Esophagus muscularis mucosa (tissue), 4 donors: Measurements from ENCODE around the gene BEST2. TPM values are rescaled to one million over a fixed set of nuclear protein-coding genes. Genes with fewer than 3 reads are reported as not detected.

ENCODE experiments used
- DNase-seq: peaks from one replicate; pipeline ENCODE4 v3.0.0-alpha.2; 2017; ENCODE audit errors: extremely low spot score
- H3K27ac ChIP-seq, 4 donors: fragments of 200-600 bp; sonication (generic); replicated peaks in 1 of 4; 1 replicate in 3 of 4; 2 replicates in 1 of 4; pipeline ENCODE4 v1.5.1; 2016 to 2019; ENCODE audit warnings: mild to moderate bottlenecking in 1 of 4
- H3K27me3 ChIP-seq, 4 donors: fragments of 200-600 bp; sonication (generic); one replicate each; pipeline versions ENCODE4 v1.5.1 to v1.6.0; 2016 to 2019
- H3K36me3 ChIP-seq, 4 donors: fragments of 200-600 bp; sonication (generic); one replicate each; pipeline ENCODE4 v1.5.1; 2016 to 2019
- H3K4me1 ChIP-seq, 4 donors: fragments of 200-600 bp; sonication (generic); one replicate each; pipeline ENCODE4 v1.5.1; 2016 to 2019
- H3K4me3 ChIP-seq, 4 donors: fragments of 200-600 bp; sonication (generic); 1 replicate in 2 of 4; 2 replicates in 2 of 4; pipeline ENCODE4 v1.5.1; 2016 to 2019; ENCODE audit warnings: mild to moderate bottlenecking in 4 of 4, moderate library complexity in 1 of 4
- H3K9me3 ChIP-seq, 4 donors: fragments of 200-600 bp; sonication (generic); 1 replicate in 3 of 4; 2 replicates in 1 of 4; pipeline ENCODE4 v1.5.1; 2016 to 2019
- EP300 ChIP-seq: sonication (generic); formaldehyde crosslinking; IDR thresholded peaks from one replicate; pipeline ENCODE4 v1.6.1; 2017; ENCODE audit warnings: antibody characterized with exemption
- POLR2A ChIP-seq: fragments of 450-650 bp; IDR thresholded peaks from one replicate; pipeline ENCODE4 v1.6.1; 2017; ENCODE audit warnings: antibody characterized with exemption, moderate library complexity, mild to moderate bottlenecking, low read depth
- POLR2AphosphoS5 ChIP-seq, 2 donors: sonication (generic); formaldehyde crosslinking; IDR thresholded peaks; one replicate each; pipeline ENCODE4 v1.6.1; 2017; ENCODE audit warnings: antibody characterized with exemption in 2 of 2
- WGBS: methylation state at CpG from one replicate; pipeline ENCODE4 v1.1.5; 2018; 5-methylcytosine and 5-hydroxymethylcytosine counted together
- intact Hi-C: fragments of 100-400 bp; cut with DNase I; formaldehyde crosslinking; loops from one replicate; pipeline ENCODE4 v1.15.1; 2023
- total RNA-seq, 4 donors: library from RNA; depleted of rRNA; stranded (reverse); fragments of >200 nt; gene quantifications; one replicate each; pipeline versions ENCODE4 v1.1.0 to v1.2.1, GENCODE V29; 2016
- TF ChIP-seq, protein P1 (sequence below), 3 experiments: fragments of 200-600 bp in 2 of 3; fragments of 450-650 bp in 1 of 3; sonication (generic) in 2 of 3; IDR thresholded peaks; one replicate each; pipeline ENCODE4 v1.5.1; 2017 to 2019; ENCODE audit warnings: antibody characterized with exemption in 3 of 3, mild to moderate bottlenecking in 2 of 3, moderate library complexity in 1 of 3

Gene BEST2
- total RNA-seq, 4 donors from 2014 or later, result not detected

DNA sequence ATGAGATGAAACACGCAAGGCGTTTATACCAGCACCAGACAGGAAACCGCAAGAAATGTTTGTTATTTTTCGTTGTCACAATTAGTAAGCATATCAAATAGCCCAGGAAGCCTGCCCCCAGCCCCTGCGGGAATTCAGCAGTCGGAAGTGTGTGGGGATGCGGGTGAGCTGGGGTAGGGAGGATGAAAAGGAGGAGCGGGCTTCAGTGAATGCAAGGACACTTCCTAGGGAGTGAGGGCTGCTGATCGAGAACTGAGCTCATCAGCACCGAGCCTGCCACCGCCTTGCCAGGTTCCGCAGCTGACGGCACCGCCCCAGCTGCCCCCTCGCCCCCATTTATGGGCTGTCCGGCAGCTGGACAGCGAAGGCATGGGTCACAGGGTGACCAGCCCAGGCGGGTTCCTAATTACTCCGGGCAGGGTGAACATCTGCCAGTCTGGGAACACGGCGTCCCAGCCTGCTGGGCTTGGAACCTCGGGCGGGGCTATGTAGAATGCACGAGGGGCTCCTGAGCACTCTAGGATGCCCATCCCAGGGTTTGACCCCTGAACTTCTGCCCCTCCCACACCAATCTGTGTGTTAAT, 1.6 kb upstream of the BEST2 start:
- no peak for DNase-seq
- intact Hi-C loops, result no loop called here
- Histone ChIP-seq H3K4me1 (peaks cover 0 to 3% (median 0%) of the 10 kb centered on the region in 4 donors), H3K27ac (no peak overlapping the region), H3K4me3 (no peak overlapping the region), H3K36me3 (peaks cover 29 to 36% (median 32%) of the 10 kb centered on the region in 4 donors), H3K9me3 (peaks cover 0 to 9% (median 3%) of the 10 kb centered on the region in 4 donors), H3K27me3 (peaks cover 0 to 56% (median 0%) of the 10 kb centered on the region in 4 donors)
- no peak for TF ChIP-seq POLR2AphosphoS5 (IDR thresholded peaks at IDR 0.05)
- TF ChIP-seq, protein P1, sequence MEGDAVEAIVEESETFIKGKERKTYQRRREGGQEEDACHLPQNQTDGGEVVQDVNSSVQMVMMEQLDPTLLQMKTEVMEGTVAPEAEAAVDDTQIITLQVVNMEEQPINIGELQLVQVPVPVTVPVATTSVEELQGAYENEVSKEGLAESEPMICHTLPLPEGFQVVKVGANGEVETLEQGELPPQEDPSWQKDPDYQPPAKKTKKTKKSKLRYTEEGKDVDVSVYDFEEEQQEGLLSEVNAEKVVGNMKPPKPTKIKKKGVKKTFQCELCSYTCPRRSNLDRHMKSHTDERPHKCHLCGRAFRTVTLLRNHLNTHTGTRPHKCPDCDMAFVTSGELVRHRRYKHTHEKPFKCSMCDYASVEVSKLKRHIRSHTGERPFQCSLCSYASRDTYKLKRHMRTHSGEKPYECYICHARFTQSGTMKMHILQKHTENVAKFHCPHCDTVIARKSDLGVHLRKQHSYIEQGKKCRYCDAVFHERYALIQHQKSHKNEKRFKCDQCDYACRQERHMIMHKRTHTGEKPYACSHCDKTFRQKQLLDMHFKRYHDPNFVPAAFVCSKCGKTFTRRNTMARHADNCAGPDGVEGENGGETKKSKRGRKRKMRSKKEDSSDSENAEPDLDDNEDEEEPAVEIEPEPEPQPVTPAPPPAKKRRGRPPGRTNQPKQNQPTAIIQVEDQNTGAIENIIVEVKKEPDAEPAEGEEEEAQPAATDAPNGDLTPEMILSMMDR (IDR thresholded peaks at IDR 0.05), result no peak
- TF ChIP-seq POLR2A, result no peak
- no peak for TF ChIP-seq EP300
- 27% methylated on average over 11 of the region's 24 CpGs for WGBS

DNA sequence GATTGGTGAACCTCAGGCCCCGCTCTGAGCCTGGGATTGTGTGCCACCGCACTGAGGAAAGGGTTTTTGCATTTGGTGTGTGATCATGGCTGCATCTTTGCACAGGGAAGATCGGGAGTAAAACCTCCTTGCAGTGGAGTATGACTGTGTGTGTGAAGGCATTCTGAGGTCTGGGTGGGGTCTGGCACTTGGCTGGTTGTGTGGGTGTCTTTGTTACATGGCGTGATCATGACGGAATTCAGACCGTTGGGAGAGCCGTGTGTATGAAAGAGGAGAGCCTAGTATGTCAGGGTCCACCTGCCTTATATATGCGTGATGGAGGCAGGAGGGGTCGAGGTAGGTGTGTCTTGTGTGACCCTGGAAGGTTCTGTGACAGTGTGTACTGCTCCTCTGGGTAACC, 740 bp upstream of the BEST2 start:
- TF ChIP-seq EP300, result no peak
- no peak for TF ChIP-seq POLR2A
- TF ChIP-seq POLR2AphosphoS5 (IDR thresholded peaks at IDR 0.05), result no peak
- TF ChIP-seq, protein P1 (IDR thresholded peaks at IDR 0.05), result no peak
- Histone ChIP-seq H3K4me1 (peaks cover 0 to 3% (median 0%) of the 10 kb centered on the region in 4 donors), H3K4me3 (no peak overlapping the region), H3K36me3 (peaks cover 22 to 28% (median 24%) of the 10 kb centered on the region in 4 donors), H3K27me3 (peaks cover 0 to 56% (median 0%) of the 10 kb centered on the region in 4 donors), H3K9me3 (peaks cover 0 to 9% (median 3%) of the 10 kb centered on the region in 4 donors), H3K27ac (no peak overlapping the region)
- intact Hi-C loops, result no loop called here
- DNase-seq, result no peak
- WGBS, result 60% methylated on average over 9 of the region's 9 CpGs

DNA sequence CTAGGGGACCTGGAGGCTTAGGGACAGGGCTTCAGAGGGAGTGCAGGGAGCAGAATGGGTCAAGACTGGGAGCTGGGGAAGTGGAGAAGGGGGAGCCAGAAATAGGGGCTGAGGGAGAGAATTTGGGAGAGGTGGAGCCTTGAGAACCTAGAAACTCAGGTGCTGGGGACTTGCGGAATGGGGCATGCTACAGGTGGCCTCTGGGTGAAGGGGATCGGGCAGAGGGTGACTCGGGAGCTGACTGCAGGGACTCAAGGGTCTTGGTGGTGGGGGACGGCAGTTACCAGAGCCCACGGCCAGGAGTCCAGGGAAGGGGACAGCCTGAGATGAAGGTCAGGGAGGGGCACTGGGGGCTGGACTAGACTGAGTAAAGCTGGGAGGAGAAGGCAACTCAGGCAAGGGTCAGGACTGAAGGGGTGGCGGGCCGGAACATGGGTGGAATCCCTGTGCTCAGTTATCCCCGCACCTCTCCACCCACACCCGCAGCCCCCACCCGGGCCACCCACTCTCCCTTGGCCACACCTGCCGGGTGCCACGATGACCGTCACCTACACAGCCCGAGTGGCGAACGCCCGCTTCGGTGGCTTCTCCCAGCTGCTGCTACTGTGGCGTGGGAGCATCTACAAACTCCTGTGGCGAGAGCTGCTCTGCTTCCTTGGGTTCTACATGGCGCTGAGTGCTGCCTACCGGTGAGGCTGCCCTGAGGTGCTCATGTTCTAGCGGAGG, 628 bp downstream of the BEST2 start:
- TF ChIP-seq, protein P1 (IDR thresholded peaks at IDR 0.05), result no peak
- TF ChIP-seq POLR2AphosphoS5 (IDR thresholded peaks at IDR 0.05) (no peak), POLR2A (no peak), EP300 (no peak)
- WGBS, result 86% methylated on average over 23 of the region's 23 CpGs

DNA sequence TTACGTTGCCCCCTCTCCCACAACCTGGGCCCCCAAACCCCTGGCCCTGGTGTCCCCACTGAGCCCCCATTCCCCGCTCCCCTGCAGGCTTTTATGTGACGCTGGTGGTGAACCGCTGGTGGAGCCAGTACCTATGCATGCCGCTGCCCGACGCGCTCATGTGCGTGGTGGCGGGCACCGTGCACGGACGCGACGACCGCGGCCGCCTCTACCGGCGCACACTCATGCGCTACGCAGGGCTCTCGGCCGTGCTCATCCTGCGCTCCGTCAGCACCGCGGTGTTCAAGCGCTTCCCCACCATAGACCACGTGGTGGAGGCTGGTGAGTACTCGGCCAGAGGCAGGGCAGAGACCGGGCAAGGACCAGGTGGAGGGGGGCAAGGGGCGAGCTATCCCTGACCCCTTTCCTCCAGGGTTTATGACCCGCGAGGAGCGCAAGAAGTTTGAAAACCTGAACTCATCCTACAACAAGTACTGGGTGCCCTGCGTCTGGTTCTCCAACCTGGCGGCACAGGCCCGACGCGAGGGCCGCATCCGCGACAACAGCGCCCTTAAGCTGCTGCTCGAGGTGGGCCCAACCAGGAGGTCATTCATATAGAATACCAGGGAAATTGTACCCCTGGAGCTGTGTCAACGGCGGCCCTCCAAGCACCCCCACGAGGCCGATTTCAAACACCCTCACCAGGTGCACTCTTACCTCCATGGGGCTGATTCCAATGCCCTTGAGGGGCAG, 3.0 kb downstream of the BEST2 start:
- DNase-seq, result no peak
- Histone ChIP-seq H3K4me1 (peaks cover 11 to 14% (median 13%) of the 10 kb centered on the region in 4 donors), H3K27me3 (peaks cover 0 to 40% (median 0%) of the 10 kb centered on the region in 4 donors), H3K36me3 (no peaks in the 10 kb centered on the region), H3K27ac (no peak overlapping the region), H3K4me3 (no peak overlapping the region), H3K9me3 (no peaks in the 10 kb centered on the region)
- intact Hi-C loops, result no loop called here
- WGBS, result 77% methylated on average over 33 of the region's 50 CpGs
- TF ChIP-seq POLR2A (no peak), POLR2AphosphoS5 (IDR thresholded peaks at IDR 0.05) (no peak), EP300 (no peak)
- TF ChIP-seq, protein P1 (IDR thresholded peaks at IDR 0.05), result no peak

More for the DNA sequence above, 628 bp downstream of the BEST2 start:
- Histone ChIP-seq H3K9me3 (peaks cover 0 to 8% (median 2%) of the 10 kb centered on the region in 4 donors), H3K4me3 (no peak overlapping the region), H3K27me3 (peaks cover 0 to 56% (median 0%) of the 10 kb centered on the region in 4 donors), H3K4me1 (peaks cover 3 to 5% (median 4%) of the 10 kb centered on the region in 4 donors), H3K36me3 (peaks cover 10 to 14% (median 11%) of the 10 kb centered on the region in 4 donors), H3K27ac (no peak overlapping the region)
- intact Hi-C loops, result no loop called here
- no peak for DNase-seq
